Glutamatergic neuron (in vitro differentiated cells): Measurements from ENCODE around the gene VIL1. TPM values are rescaled to one million over a fixed set of nuclear protein-coding genes. Genes with fewer than 3 reads are reported as not detected.

Experiments used
- DNase-seq: peaks from one replicate; pipeline ENCODE4 v3.0.0; 2022
- H3K27ac Mint-ChIP-seq: one replicate; pipeline ENCODE4 v1.8.0; 2020; ENCODE audit warnings: mild to moderate bottlenecking, mixed read lengths, inconsistent platforms; ENCODE audit not compliant: unreplicated experiment
- H3K27me3 Mint-ChIP-seq: one replicate; pipeline ENCODE4 v1.8.0; 2020; ENCODE audit warnings: mild to moderate bottlenecking, moderate library complexity, mixed read lengths, inconsistent platforms; ENCODE audit not compliant: unreplicated experiment
- H3K36me3 Mint-ChIP-seq: one replicate; pipeline ENCODE4 v1.8.0; 2020; ENCODE audit warnings: mild to moderate bottlenecking, mixed read lengths, inconsistent platforms; ENCODE audit not compliant: unreplicated experiment
- H3K4me1 Mint-ChIP-seq: one replicate; pipeline ENCODE4 v1.8.0; 2020; ENCODE audit warnings: mild to moderate bottlenecking, low read depth, mixed read lengths, inconsistent platforms; ENCODE audit not compliant: unreplicated experiment
- H3K4me3 Mint-ChIP-seq: one replicate; pipeline ENCODE4 v1.8.0; 2020; ENCODE audit warnings: mild to moderate bottlenecking, mixed read lengths, inconsistent platforms; ENCODE audit not compliant: unreplicated experiment
- H3K9me3 Mint-ChIP-seq: one replicate; pipeline ENCODE4 v1.8.0; 2020; ENCODE audit warnings: mild to moderate bottlenecking, moderate library complexity, mixed read lengths, inconsistent platforms; ENCODE audit not compliant: unreplicated experiment
- CTCF ChIP-seq: fragments of 200-600 bp; sonication (generic); IDR thresholded peaks from one replicate; pipeline ENCODE4 v1.5.0; 2021; ENCODE audit not compliant: partially characterized antibody, unreplicated experiment
- total RNA-seq: library from RNA; stranded (reverse); fragmentation: NEBNext Ultra II Directional; extraction: Animal tissue kit (Norgen Biotek cat#: 25700); gene quantifications from one replicate; pipeline ENCODE4 v1.2.1, GENCODE V29; 2021; ENCODE audit not compliant: unreplicated experiment

VIL1 gene
- total RNA-seq, 1 donor from 2014 or later, result not detected

- peaks cover 7% of the 10 kb centered on the region for H3K4me1 Mint-ChIP-seq
- DNase-seq, result no peak
- TF ChIP-seq CTCF, result no peak
- H3K9me3 Mint-ChIP-seq, result peaks cover 12% of the 10 kb centered on the region
- H3K27me3 Mint-ChIP-seq, result peaks cover 13% of the 10 kb centered on the region
- no peak overlapping the region for H3K4me3 Mint-ChIP-seq
- H3K27ac Mint-ChIP-seq, result no peak overlapping the region
- no peaks in the 10 kb centered on the region for H3K36me3 Mint-ChIP-seq
Observed at GRCh38 chr2:218395090-218395444, 23.9 kb upstream of the VIL1 start.

GRCh38 chr2:218395456-218395825, 23.5 kb upstream of the VIL1 start:
- no peak for TF ChIP-seq CTCF
- no peaks in the 10 kb centered on the region for H3K36me3 Mint-ChIP-seq
- peak overlapping the region; percentile 80 for H3K4me3 Mint-ChIP-seq
- H3K27ac Mint-ChIP-seq, result no peak overlapping the region
- H3K27me3 Mint-ChIP-seq, result peaks cover 13% of the 10 kb centered on the region
- DNase-seq, result no peak
- H3K4me1 Mint-ChIP-seq, result peaks cover 6% of the 10 kb centered on the region
- peaks cover 12% of the 10 kb centered on the region for H3K9me3 Mint-ChIP-seq

- DNase-seq, result peak; percentile 87
- peak; percentile 98 for TF ChIP-seq CTCF
- peaks cover 12% of the 10 kb centered on the region for H3K9me3 Mint-ChIP-seq
- H3K27me3 Mint-ChIP-seq, result peaks cover 13% of the 10 kb centered on the region
- peaks cover 6% of the 10 kb centered on the region for H3K4me1 Mint-ChIP-seq
- no peaks in the 10 kb centered on the region for H3K36me3 Mint-ChIP-seq
- peak overlapping the region; percentile 88 for H3K4me3 Mint-ChIP-seq
- H3K27ac Mint-ChIP-seq, result peak overlapping the region; percentile 66
Observed at GRCh38 chr2:218395826-218396687, 22.9 kb upstream of the VIL1 start.

- Mint-ChIP-seq H3K27me3 (peaks cover 13% of the 10 kb centered on the region), H3K36me3 (no peaks in the 10 kb centered on the region), H3K4me1 (peaks cover 6% of the 10 kb centered on the region), H3K4me3 (peak overlapping the region; percentile 88), H3K27ac (no peak overlapping the region), H3K9me3 (peaks cover 12% of the 10 kb centered on the region)
- DNase-seq, result no peak
- TF ChIP-seq CTCF, result no peak
Observed at GRCh38 chr2:218396688-218397462, 22.0 kb upstream of the VIL1 start.

GRCh38 chr2:218397463-218397819, 21.5 kb upstream of the VIL1 start:
- H3K4me1 Mint-ChIP-seq, result peaks cover 6% of the 10 kb centered on the region
- H3K36me3 Mint-ChIP-seq, result no peaks in the 10 kb centered on the region
- H3K4me3 Mint-ChIP-seq, result peak overlapping the region; percentile 64
- H3K27me3 Mint-ChIP-seq, result peaks cover 13% of the 10 kb centered on the region
- DNase-seq, result no peak
- no peak for TF ChIP-seq CTCF
- peaks cover 12% of the 10 kb centered on the region for H3K9me3 Mint-ChIP-seq
- H3K27ac Mint-ChIP-seq, result peak overlapping the region; percentile 17
